Smooth muscle cell (in vitro differentiated cells): ENCODE results near the gene NEDD4L. TPM values are rescaled to one million over a fixed set of nuclear protein-coding genes. Genes with fewer than 3 reads are reported as not detected.

Source experiments
- DNase-seq: peaks from one replicate; lab custom pipeline; 2025; ENCODE audit not compliant: unreplicated experiment; lab: John Stamatoyannopoulos, UW
- H2AFZ ChIP-seq: fragments of 200-600 bp; sonication (generic); 2 replicates; pipeline ENCODE4 v1.6.0; 2016; ENCODE audit warnings: antibody characterized with exemption, low read depth, mild to moderate bottlenecking
- H3F3A ChIP-seq: fragments of 200-600 bp; sonication (generic); 2 replicates; pipeline ENCODE4 v1.6.0; 2017; ENCODE audit warnings: antibody characterized with exemption, low read depth
- H3K27ac ChIP-seq: fragments of 200-600 bp; sonication (generic); 2 replicates; pipeline ENCODE4 v1.5.1; 2016; ENCODE audit warnings: low read depth, mild to moderate bottlenecking
- H3K27me3 ChIP-seq: fragments of 200-600 bp; sonication (generic); 2 replicates; pipeline ENCODE4 v1.6.1; 2016; ENCODE audit warnings: low read depth, mild to moderate bottlenecking
- H3K36me3 ChIP-seq: fragments of 200-600 bp; sonication (generic); 2 replicates; pipeline ENCODE4 v1.5.1; 2016; ENCODE audit warnings: low read depth
- H3K4me1 ChIP-seq: fragments of 200-600 bp; sonication (generic); 2 replicates; pipeline ENCODE4 v1.5.1; 2016; ENCODE audit warnings: low read depth
- H3K4me2 ChIP-seq: fragments of 200-600 bp; sonication (generic); 2 replicates; pipeline ENCODE4 v1.6.0; 2016; ENCODE audit warnings: mild to moderate bottlenecking
- H3K4me3 ChIP-seq: fragments of 200-600 bp; sonication (generic); 2 replicates; pipeline ENCODE4 v1.5.1; 2016; ENCODE audit warnings: mild to moderate bottlenecking
- H3K79me2 ChIP-seq: fragments of 200-600 bp; sonication (generic); 2 replicates; pipeline ENCODE4 v1.6.0; 2016; ENCODE audit warnings: low read depth, mild to moderate bottlenecking
- H3K9ac ChIP-seq: fragments of 200-600 bp; sonication (generic); 2 replicates; pipeline ENCODE4 v1.6.0; 2016; ENCODE audit warnings: low read depth
- H3K9me3 ChIP-seq: fragments of 200-600 bp; sonication (generic); replicated peaks from 2 replicates; pipeline ENCODE4 v1.5.1; 2016; ENCODE audit warnings: low read depth
- H4K20me1 ChIP-seq: fragments of 200-600 bp; sonication (generic); 2 replicates; pipeline ENCODE4 v1.6.0; 2016; ENCODE audit warnings: low read depth
- CTCF ChIP-seq: fragments of 200-600 bp; sonication (generic); IDR thresholded peaks from 2 replicates; pipeline ENCODE4 v1.5.1; 2017; ENCODE audit warnings: borderline replicate concordance, mild to moderate bottlenecking, antibody characterized with exemption; ENCODE audit not compliant: insufficient read depth, poor library complexity, severe bottlenecking
- WGBS: methylation state at CpG from one replicate; pipeline ENCODE4 v1.1.7; 2016; ENCODE audit warnings: low lambda C conversion rate; 5-methylcytosine and 5-hydroxymethylcytosine counted together
- polyA plus RNA-seq: library from polyadenylated mRNA; unstranded; fragments of >200 nt; fragmentation: Nextera tagmentation; extraction: Ambion mirVana; gene quantifications from 2 replicates; pipeline ENCODE4 v1.2.1, GENCODE V29; 2016
- total RNA-seq: library from RNA; depleted of rRNA; stranded (reverse); fragments of >200 nt; gene quantifications from 2 replicates; pipeline ENCODE4 v1.2.3, GENCODE V29; 2014

The NEDD4L gene
- total and polyA plus RNA-seq, 2 experiments from 2014 or later: 8.7 to 41.3 TPM

- Histone ChIP-seq H3K79me2 (no peaks in the 10 kb centered on the region), H3K27me3 (no peaks in the 10 kb centered on the region), H2AFZ (no peak overlapping the region), H3K4me3 (no peak overlapping the region), H3K4me2 (no peak overlapping the region), H3K36me3 (no peaks in the 10 kb centered on the region), H3F3A (no peaks in the 10 kb centered on the region), H3K9me3 (no peaks in the 10 kb centered on the region), H3K27ac (no peak overlapping the region), H3K9ac (no peak overlapping the region), H3K4me1 (peaks cover 13% of the 10 kb centered on the region), H4K20me1 (peaks cover 18% of the 10 kb centered on the region)
- 80% methylated on average over 5 of the region's 5 CpGs for WGBS
- DNase-seq: no peak
- no peak for TF ChIP-seq CTCF
These were observed 247.1 kb downstream of the NEDD4L start for GRCh38 chr18:58291131-58291530.

GRCh38 chr18:58292638-58293037 is 248.6 kb downstream of the NEDD4L start:
- H4K20me1 ChIP-seq: peaks cover 15% of the 10 kb centered on the region
- H3K27me3 ChIP-seq: no peaks in the 10 kb centered on the region
- DNase-seq: no peak
- no peaks in the 10 kb centered on the region for H3K79me2 ChIP-seq
- H3K4me2 ChIP-seq: no peak overlapping the region
- no peaks in the 10 kb centered on the region for H3K9me3 ChIP-seq
- no peak overlapping the region for H3K4me3 ChIP-seq
- no peak overlapping the region for H3K9ac ChIP-seq
- no peak overlapping the region for H3K27ac ChIP-seq
- peaks cover 11% of the 10 kb centered on the region for H3K4me1 ChIP-seq
- WGBS: 82% methylated on average over 2 of the region's 2 CpGs
- H2AFZ ChIP-seq: no peak overlapping the region
- TF ChIP-seq CTCF: no peak
- no peaks in the 10 kb centered on the region for H3F3A ChIP-seq
- H3K36me3 ChIP-seq: no peaks in the 10 kb centered on the region

DNA sequence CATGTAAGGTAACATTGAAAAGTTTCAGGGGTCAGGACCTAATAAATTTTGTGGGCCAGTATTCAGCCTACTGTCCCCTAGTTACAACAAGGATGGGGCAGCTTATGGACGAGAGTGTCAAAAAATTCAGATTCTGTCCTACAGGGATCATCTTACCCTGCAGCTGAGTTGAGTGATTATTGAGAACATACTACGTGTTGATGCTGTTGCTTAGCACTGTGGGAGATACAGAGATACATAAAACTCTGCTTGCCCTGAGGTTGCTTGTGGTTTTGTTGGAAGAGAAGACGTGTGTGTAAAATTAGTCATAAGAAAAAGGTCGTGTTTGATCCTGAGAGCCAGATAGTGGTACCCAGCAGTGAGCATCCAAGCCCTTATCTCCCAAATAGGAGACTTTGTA is 253.2 kb downstream of the NEDD4L start:
- peaks cover 4% of the 10 kb centered on the region for H4K20me1 ChIP-seq
- no peak for TF ChIP-seq CTCF
- no peak overlapping the region for H3K4me2 ChIP-seq
- H3K79me2 ChIP-seq: no peaks in the 10 kb centered on the region
- no peaks in the 10 kb centered on the region for H3K4me1 ChIP-seq
- no peak overlapping the region for H3K27ac ChIP-seq
- H3K4me3 ChIP-seq: no peak overlapping the region
- 23% methylated on average over 4 of the region's 4 CpGs for WGBS
- no peak overlapping the region for H2AFZ ChIP-seq
- no peaks in the 10 kb centered on the region for H3K9me3 ChIP-seq
- H3K27me3 ChIP-seq: no peaks in the 10 kb centered on the region
- H3K9ac ChIP-seq: no peak overlapping the region
- no peak for DNase-seq
- H3K36me3 ChIP-seq: no peaks in the 10 kb centered on the region
- H3F3A ChIP-seq: no peaks in the 10 kb centered on the region
